ENCODE data around the gene DYSF.

DYSF gene

DNA sequence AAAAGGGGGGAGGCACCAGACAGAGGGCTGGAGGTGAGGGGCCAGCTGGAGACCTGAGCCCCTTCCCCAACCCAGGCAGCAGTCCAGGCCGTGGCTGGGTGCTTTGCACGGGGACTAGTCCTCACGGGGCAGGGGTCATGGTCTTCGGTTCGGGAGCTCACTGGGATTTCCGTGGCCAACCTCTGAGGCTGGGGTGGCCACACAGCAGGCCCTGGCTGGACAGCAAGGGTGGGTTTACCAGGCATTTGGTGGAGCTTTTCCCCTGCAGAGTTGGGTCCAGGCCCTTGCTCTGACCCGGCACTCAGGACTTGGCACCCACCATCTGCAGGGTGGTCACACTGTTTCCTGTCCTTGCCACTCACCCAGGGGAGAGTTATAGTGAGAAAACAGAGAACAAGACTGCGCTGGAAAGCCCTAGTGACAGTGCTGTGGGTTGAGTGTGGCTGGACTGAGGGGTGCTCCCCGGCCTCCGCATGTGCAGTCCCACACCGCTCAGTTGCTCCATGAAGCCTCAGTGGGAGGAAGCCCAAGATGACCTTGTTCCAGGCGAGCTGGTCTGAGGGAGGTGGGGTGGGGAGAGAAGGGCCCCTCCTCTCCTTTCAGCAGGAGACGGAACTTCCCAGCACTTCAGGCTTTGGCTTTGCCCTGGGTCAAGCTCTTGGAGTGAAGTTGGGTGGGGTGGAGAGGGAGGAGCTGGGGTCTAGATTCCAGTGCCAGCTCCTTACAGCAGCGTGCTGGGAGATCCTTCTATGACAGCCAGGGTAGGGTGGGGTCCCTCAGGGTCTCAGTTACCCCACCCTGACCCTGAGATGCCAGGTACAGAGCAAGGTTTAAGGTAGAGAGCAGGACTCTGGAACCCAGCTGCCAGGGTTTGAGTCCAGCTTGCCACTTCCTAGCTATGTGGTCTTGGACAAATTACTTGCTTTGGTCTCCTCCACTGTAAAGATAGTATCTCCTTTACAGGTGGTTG, 219.8 kb downstream of the DYSF start:
- H3K36me3 ChIP-seq (ENCODE audit: control insufficient read depth in 2 of 2, insufficient read depth in 1 of 2, low read length in 2 of 2): no peaks in the 10 kb centered on the region
- TF ChIP-seq ZNF292 (tag by site-specific recombination; IDR thresholded peaks at IDR 0.05; ENCODE audit: borderline replicate concordance, low read depth): no peak
- no peak overlapping the region for H3K27ac ChIP-seq (ENCODE audit: extremely low read depth, low read depth, low read length)
- H3K4me3 ChIP-seq (ENCODE audit: low read depth, low read length): no peak overlapping the region
- ChIA-PET POLR2A (no interaction called here), CTCF (interaction anchor here (0.6 to 1.4 kb wide), 6 partner anchors 10 to 479 kb away, joined by 3 to 5 read pairs (median 3); no protein-coding TSS in a partner anchor)
- no peaks in the 10 kb centered on the region for H3K4me1 ChIP-seq (ENCODE audit: control insufficient read depth, insufficient read depth, low read length)
- no peaks in the 10 kb centered on the region for H3K9me3 ChIP-seq (ENCODE audit: control insufficient read depth, insufficient read depth, low read depth, low read length)

DNA sequence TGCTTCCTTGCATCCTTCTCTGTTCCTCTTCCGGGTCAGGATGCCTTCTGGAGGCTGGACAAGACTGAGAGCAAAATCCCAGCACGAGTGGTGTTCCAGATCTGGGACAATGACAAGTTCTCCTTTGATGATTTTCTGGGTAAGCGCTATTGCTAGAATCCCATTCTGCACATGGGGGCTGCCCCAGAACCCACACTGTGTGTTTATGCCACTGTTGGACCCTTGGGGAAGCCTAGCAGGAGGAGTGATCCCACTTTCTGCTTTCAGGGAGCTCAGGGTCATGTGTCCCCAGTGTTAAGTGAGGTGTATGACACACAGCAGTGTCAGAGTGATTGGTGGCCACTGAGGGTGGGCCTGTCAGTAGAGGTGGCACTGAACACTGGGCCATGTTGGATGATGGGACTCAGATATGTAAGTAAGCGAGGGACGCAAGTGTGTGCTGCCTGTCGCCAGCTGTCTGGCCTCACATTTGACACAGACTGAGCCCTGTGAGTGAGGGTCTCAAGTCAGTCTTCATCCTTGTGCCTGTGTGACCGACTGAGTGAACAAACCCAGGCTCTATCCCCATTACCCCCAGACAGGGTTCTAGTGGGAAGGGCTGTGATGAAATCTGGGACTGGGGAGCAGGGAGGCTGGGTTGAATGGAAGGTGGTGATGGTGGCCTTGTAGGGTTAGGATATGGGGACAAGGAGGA, 220.9 kb downstream of the DYSF start:
- ChIA-PET POLR2A (no interaction called here), CTCF (interaction anchor here (0.7 to 1.4 kb wide), 2 partner anchors 124 to 179 kb away, joined by 3 to 5 read pairs; no protein-coding TSS in a partner anchor)
- TF ChIP-seq ZFP37 (tag by site-specific recombination; IDR thresholded peaks at IDR 0.05): no peak
- TF ChIP-seq, protein P1, sequence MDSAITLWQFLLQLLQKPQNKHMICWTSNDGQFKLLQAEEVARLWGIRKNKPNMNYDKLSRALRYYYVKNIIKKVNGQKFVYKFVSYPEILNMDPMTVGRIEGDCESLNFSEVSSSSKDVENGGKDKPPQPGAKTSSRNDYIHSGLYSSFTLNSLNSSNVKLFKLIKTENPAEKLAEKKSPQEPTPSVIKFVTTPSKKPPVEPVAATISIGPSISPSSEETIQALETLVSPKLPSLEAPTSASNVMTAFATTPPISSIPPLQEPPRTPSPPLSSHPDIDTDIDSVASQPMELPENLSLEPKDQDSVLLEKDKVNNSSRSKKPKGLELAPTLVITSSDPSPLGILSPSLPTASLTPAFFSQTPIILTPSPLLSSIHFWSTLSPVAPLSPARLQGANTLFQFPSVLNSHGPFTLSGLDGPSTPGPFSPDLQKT (IDR thresholded peaks at IDR 0.05; ENCODE audit: borderline replicate concordance, low read depth, low read length): no peak
- TF ChIP-seq ZBTB44 (tag by site-specific recombination; IDR thresholded peaks at IDR 0.05): no peak
- TF ChIP-seq ZNF513 (tag by site-specific recombination; IDR thresholded peaks at IDR 0.05): no peak
- TF ChIP-seq ZNF449 (tag by site-specific recombination; IDR thresholded peaks at IDR 0.05): no peak
- Histone ChIP-seq H3K36me3 (ENCODE audit: control insufficient read depth in 2 of 2, insufficient read depth in 1 of 2, low read length in 2 of 2) (no peaks in the 10 kb centered on the region), H3K4me3 (ENCODE audit: low read depth, low read length) (no peak overlapping the region), H3K27ac (ENCODE audit: extremely low read depth, low read depth, low read length) (no peak overlapping the region), H3K4me1 (ENCODE audit: control insufficient read depth, insufficient read depth, low read length) (peaks cover 2% of the 10 kb centered on the region), H3K9me3 (ENCODE audit: control insufficient read depth, insufficient read depth, low read depth, low read length) (no peaks in the 10 kb centered on the region)

GRCh38 chr2:71675296-71675695, 221.9 kb downstream of the DYSF start:
- H3K4me1 ChIP-seq (ENCODE audit: control insufficient read depth, insufficient read depth, low read length): peaks cover 4% of the 10 kb centered on the region
- no peak overlapping the region for H3K4me3 ChIP-seq (ENCODE audit: low read depth, low read length)
- TF ChIP-seq ZNF692 (tag by site-specific recombination; IDR thresholded peaks at IDR 0.05) (no peak), ZBTB20 (tag by site-specific recombination; IDR thresholded peaks at IDR 0.05) (peak; percentile 47; the same call in 1 of the 2 replicates)
- H3K27ac ChIP-seq (ENCODE audit: extremely low read depth, low read depth, low read length): no peak overlapping the region
- H3K36me3 ChIP-seq (ENCODE audit: control insufficient read depth in 2 of 2, insufficient read depth in 1 of 2, low read length in 2 of 2): no peaks in the 10 kb centered on the region
- POLR2A ChIA-PET: no interaction called here
- CTCF ChIA-PET: no interaction called here
- no peaks in the 10 kb centered on the region for H3K9me3 ChIP-seq (ENCODE audit: control insufficient read depth, insufficient read depth, low read depth, low read length)

All from HEK293 (cell line).